HepG2 (cell line): Measurements from ENCODE around the gene RGP1. TPM values are rescaled to one million over a fixed set of nuclear protein-coding genes. Genes with fewer than 3 reads are reported as not detected.

ENCODE experiments used
- DPF2 ChIP-seq: sonication (generic); formaldehyde crosslinking; IDR thresholded peaks from 2 replicates; pipeline ENCODE4 v1.4.0; 2020; ENCODE audit warnings: mild to moderate bottlenecking, low read depth, missing genetic modification reagents, borderline replicate concordance
- NFYB ChIP-seq: sonication (generic); formaldehyde crosslinking; IDR thresholded peaks from 2 replicates; pipeline ENCODE4 v1.4.0; 2020; ENCODE audit warnings: missing genetic modification reagents
- PRDM4 ChIP-seq: sonication (generic); formaldehyde crosslinking; IDR thresholded peaks from 2 replicates; pipeline ENCODE4 v1.9.0; 2021; ENCODE audit warnings: missing genetic modification reagents, borderline replicate concordance
- RARG ChIP-seq: sonication (generic); formaldehyde crosslinking; IDR thresholded peaks from 2 replicates; pipeline ENCODE4 v1.4.0; 2020; ENCODE audit warnings: low read depth, mild to moderate bottlenecking, missing genetic modification reagents
- SMAD1 ChIP-seq: sonication (generic); formaldehyde crosslinking; IDR thresholded peaks from 2 replicates; pipeline ENCODE4 v1.4.0; 2020; ENCODE audit warnings: missing genetic modification reagents, low read depth, mild to moderate bottlenecking, borderline replicate concordance
- ZBTB26 ChIP-seq: IDR thresholded peaks from 2 replicates; pipeline ENCODE4 v1.6.1; 2016; ENCODE audit warnings: missing compliant biosample characterization, missing genetic modification reagents, borderline replicate concordance
- ZBTB40 ChIP-seq, 2 experiments: fragments of 450-650 bp in 1 of 2; sonication (generic) in 1 of 2; formaldehyde crosslinking in 1 of 2; IDR thresholded peaks; 2 replicates each; pipeline versions ENCODE4 v1.6.1 to v1.8.0; 2016 to 2022; ENCODE audit warnings: antibody characterized with exemption in 1 of 2, mild to moderate bottlenecking in 1 of 2, missing genetic modification reagents in 1 of 2
- ZFP1 ChIP-seq: IDR thresholded peaks from 2 replicates; pipeline ENCODE4 v1.6.1; 2016
- ZNF260 ChIP-seq: sonication (generic); formaldehyde crosslinking; IDR thresholded peaks from 2 replicates; pipeline ENCODE4 v1.4.0; 2020; ENCODE audit warnings: missing genetic modification reagents, low read depth, mild to moderate bottlenecking, borderline replicate concordance
- ZNF282 ChIP-seq: fragments of 450-650 bp; IDR thresholded peaks from 2 replicates; pipeline ENCODE4 v1.6.1; 2018; ENCODE audit not compliant: partially characterized antibody
- ZNF883 ChIP-seq: sonication (generic); formaldehyde crosslinking; IDR thresholded peaks from 2 replicates; pipeline ENCODE4 v1.5.1; 2020; ENCODE audit warnings: mild to moderate bottlenecking, missing genetic modification reagents; ENCODE audit errors: not compliant biosample characterization
- ZSCAN22 ChIP-seq: sonication (generic); formaldehyde crosslinking; IDR thresholded peaks from 2 replicates; pipeline ENCODE4 v1.4.0; 2020; ENCODE audit warnings: mild to moderate bottlenecking, missing genetic modification reagents
- ZUFSP ChIP-seq: sonication (generic); formaldehyde crosslinking; IDR thresholded peaks from 2 replicates; pipeline ENCODE4 v1.9.0; 2021; ENCODE audit warnings: missing genetic modification reagents, mild to moderate bottlenecking, borderline replicate concordance
- polyA plus RNA-seq, 8 experiments: library from polyadenylated mRNA; depleted of rRNA in 3 of 8; stranded (reverse) in 7 of 8; unstranded in 1 of 8; fragments of >200 nt; fragmentation: Illumina TruSeq in 4 of 8; extraction: Trizol in 4 of 8; gene quantifications; 2 replicates each; pipeline versions ENCODE4 v1.2.1 to v1.2.3, GENCODE V29; 2011 to 2016; ENCODE audit warnings: low read depth in 4 of 8, missing spikeins in 1 of 8, mixed read lengths in 1 of 8; ENCODE audit not compliant: insufficient read depth in 1 of 8
- total RNA-seq, 5 experiments: library from RNA; depleted of rRNA; stranded (reverse); fragments of >200 nt; fragmentation: Illumina TruSeq; extraction: Trizol; gene quantifications; 2 replicates each; pipeline ENCODE4 v1.2.3, GENCODE V29; 2016; ENCODE audit warnings: low read depth in 1 of 5

Gene RGP1
- total and polyA plus RNA-seq, 2 of the 13 experiments (the other 11 are each of a cell fraction or from before 2014, with no cell fraction given) = 12.7 to 21.0 TPM

- TF ChIP-seq ZBTB40 (IDR thresholded peaks at IDR 0.05) = no peak
- no peak for TF ChIP-seq ZBTB40 (CRISPR knock-in tag; IDR thresholded peaks at IDR 0.05)
- no peak for TF ChIP-seq RARG (CRISPR knock-in tag)
- TF ChIP-seq ZNF883 = no peak
- TF ChIP-seq ZSCAN22 = no peak
- no peak for TF ChIP-seq ZUFSP (CRISPR knock-in tag)
- no peak for TF ChIP-seq ZNF260 (CRISPR knock-in tag)
- no peak for TF ChIP-seq ZBTB26 (CRISPR knock-in tag)
- no peak for TF ChIP-seq DPF2 (CRISPR knock-in tag)
- TF ChIP-seq ZNF282 = no peak
- no peak for TF ChIP-seq SMAD1
- no peak for TF ChIP-seq PRDM4
- TF ChIP-seq NFYB = no peak
- TF ChIP-seq ZFP1 (CRISPR knock-in tag) = no peak
Measured at GRCh38 chr9:35731415-35732184, 17.5 kb upstream of the RGP1 start (continued).
